HFFc6 (cell line): ENCODE measurements around the gene ANO6. TPM values are rescaled to one million over a fixed set of nuclear protein-coding genes. Genes with fewer than 3 reads are reported as not detected.
"Not testable (repeated sequence)": the region's sequence is repeated elsewhere in the genome, so short reads cannot be mapped to it uniquely, and the experiment has no call there.

ENCODE experiments used
- DNase-seq: peaks from one replicate; pipeline ENCODE4 v3.0.0-alpha.2; 2018
- H3K27ac Mint-ChIP-seq: 2 replicates; pipeline ENCODE4 v1.8.0; 2020; ENCODE audit warnings: mild to moderate bottlenecking, mixed read lengths
- H3K27me3 Mint-ChIP-seq: 2 replicates; pipeline ENCODE4 v1.8.0; 2021; ENCODE audit warnings: mild to moderate bottlenecking, moderate library complexity, mixed read lengths; ENCODE audit not compliant: insufficient read depth
- H3K36me3 Mint-ChIP-seq: 2 replicates; pipeline ENCODE4 v1.8.0; 2021; ENCODE audit warnings: low read depth, mixed read lengths
- H3K4me1 Mint-ChIP-seq: 2 replicates; pipeline ENCODE4 v1.8.0; 2020; ENCODE audit warnings: low read depth, mixed read lengths
- H3K4me3 Mint-ChIP-seq: 2 replicates; pipeline ENCODE4 v1.8.0; 2020; ENCODE audit warnings: mild to moderate bottlenecking, moderate library complexity, mixed read lengths
- H3K9me3 Mint-ChIP-seq: 2 replicates; pipeline ENCODE4 v1.8.0; 2020; ENCODE audit warnings: mild to moderate bottlenecking, mixed read lengths
- CTCF ChIP-seq: fragments of 200-600 bp; sonication (generic); IDR thresholded peaks from 2 replicates; pipeline ENCODE4 v1.5.0; 2021; ENCODE audit warnings: antibody characterized with exemption, mild to moderate bottlenecking
- long read RNA-seq: library from polyadenylated mRNA; unstranded; transcript quantifications from one replicate; pipeline ENCODE4 v2.0.0, GENCODE V29; 2019
- total RNA-seq, 6 experiments: library from RNA; stranded (reverse); fragmentation: NEBNext Ultra II Directional; extraction: Animal tissue kit (Norgen Biotek cat#: 25700); gene quantifications; 2 replicates in 1 of 6; 3 replicates in 5 of 6; pipeline ENCODE4 v1.2.3, GENCODE V29; 2021

Gene ANO6
- total RNA-seq, result 10 to 100 TPM; 44.4 to 58.6 (median 53.3) TPM
- long read RNA-seq, full-length matches to known transcripts, result 4 of 26 reads
- long read RNA-seq, partial matches to known transcripts, result 7 of 26 reads
- long read RNA-seq, other reads (novel, unspliced or antisense), result 15 of 26 reads

GRCh38 chr12:45215419-45216229 is at the start of gene ANO6:
ANO6 (plus strand) TSS chr12:45216095; CDS start chr12:45216322, 227 bp downstream.
- DNase-seq, result peak; percentile 88
- Mint-ChIP-seq H3K27me3 (peaks cover 2% of the 10 kb centered on the region), H3K4me3 (peak within 1 kb of the TSS; percentile 92), H3K27ac (peak within 1 kb of the TSS; percentile 98), H3K4me1 (peaks cover 52% of the 10 kb centered on the region), H3K9me3 (no peaks in the 10 kb centered on the region), H3K36me3 (peaks cover 6% of the 10 kb centered on the region)
- peak; percentile 67 for TF ChIP-seq CTCF

GRCh38 chr12:45168976-45169375 is 46.9 kb upstream of the ANO6 start:
- no peak overlapping the region for H3K4me3 Mint-ChIP-seq
- no peak for TF ChIP-seq CTCF
- H3K27ac Mint-ChIP-seq, result no peak overlapping the region
- H3K9me3 Mint-ChIP-seq, result no peaks in the 10 kb centered on the region
- no peaks in the 10 kb centered on the region for H3K36me3 Mint-ChIP-seq
- no peak for DNase-seq
- peaks cover 10% of the 10 kb centered on the region for H3K4me1 Mint-ChIP-seq
- peaks cover 5% of the 10 kb centered on the region for H3K27me3 Mint-ChIP-seq

DNA sequence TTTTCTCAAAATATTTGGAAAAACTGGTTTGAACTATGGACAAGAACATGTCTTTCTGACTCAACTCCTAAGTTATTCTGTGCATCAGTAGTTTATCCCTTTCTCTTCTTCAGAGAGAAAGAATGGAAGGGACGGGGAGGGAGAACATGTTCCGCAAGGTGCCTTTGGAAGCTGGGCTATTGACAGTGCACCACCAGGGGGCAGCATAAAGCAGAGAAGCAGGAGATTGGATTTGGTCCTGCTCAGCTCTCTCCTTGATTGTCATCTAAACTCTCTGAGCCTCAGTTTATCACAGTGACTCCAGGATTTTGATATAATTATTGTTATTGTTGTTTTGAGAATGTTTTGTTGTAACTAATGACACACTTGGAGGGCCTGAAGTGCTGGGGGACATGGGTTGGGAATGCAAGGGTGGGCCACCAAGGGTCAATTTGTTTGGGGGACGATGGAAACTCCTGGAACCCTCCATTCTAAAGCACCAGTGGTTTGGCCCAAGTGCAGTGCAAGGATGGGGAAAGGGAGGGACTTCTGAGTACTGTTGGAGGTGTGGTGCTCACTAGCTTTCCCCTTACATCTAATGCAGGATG is 45.3 kb upstream of the ANO6 start:
- Mint-ChIP-seq H3K27ac (no peak overlapping the region), H3K4me1 (peaks cover 10% of the 10 kb centered on the region), H3K4me3 (no peak overlapping the region; the same call in 1 of the 2 replicates), H3K27me3 (peaks cover 5% of the 10 kb centered on the region), H3K36me3 (no peaks in the 10 kb centered on the region), H3K9me3 (no peaks in the 10 kb centered on the region)
- peak; percentile 98 for TF ChIP-seq CTCF
- peak; percentile 65 for DNase-seq

DNA sequence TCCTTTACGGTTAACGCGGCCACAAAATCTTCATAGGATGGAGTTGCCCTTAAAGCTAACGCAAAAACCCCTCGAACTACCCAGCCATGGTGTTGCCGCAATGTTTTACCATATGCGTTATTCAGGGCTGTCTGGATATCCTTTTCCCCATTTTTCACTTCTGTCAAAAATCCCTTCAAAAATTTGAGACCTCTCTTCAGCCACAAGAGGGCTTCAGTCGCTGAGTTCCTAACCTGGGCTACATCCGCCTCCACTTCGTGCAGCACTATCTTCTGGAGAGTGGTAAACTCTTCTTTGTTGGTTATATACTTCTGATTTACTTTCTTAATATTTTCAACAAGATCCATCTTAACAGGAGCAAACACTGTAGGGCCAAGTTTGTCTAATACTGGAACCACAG is 42.6 kb upstream of the ANO6 start:
- not testable (repeated sequence) for H3K27me3 Mint-ChIP-seq, DNase-seq, H3K27ac Mint-ChIP-seq, H3K4me1 Mint-ChIP-seq, H3K9me3 Mint-ChIP-seq, H3K4me3 Mint-ChIP-seq
- TF ChIP-seq CTCF, result peak; percentile 72
- peaks cover 20% of the 10 kb centered on the region for H3K36me3 Mint-ChIP-seq

DNA sequence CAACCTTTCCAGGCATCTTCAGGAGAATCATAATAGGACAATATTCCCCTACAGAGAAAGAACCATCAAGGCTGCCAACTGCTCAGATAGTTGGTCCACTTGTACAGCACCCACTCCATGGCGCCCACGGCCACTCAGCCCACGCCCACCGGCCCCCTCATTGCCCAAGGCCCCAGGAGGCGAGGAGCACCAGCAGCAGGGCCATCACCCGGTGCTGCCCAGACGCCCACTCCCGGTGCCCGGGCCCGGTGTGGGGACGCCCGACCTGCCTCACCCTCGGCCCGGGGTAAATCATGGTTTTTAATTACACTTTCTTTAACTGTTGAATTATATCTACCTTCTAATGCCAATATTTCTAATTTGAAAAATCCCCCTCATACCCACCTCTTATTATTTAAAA is 41.3 kb upstream of the ANO6 start:
- no peak for TF ChIP-seq CTCF
- peaks cover 30% of the 10 kb centered on the region for H3K36me3 Mint-ChIP-seq

More for the DNA sequence above, 41.3 kb upstream of the ANO6 start:
- H3K9me3 Mint-ChIP-seq, result peaks cover 19% of the 10 kb centered on the region
- H3K27ac Mint-ChIP-seq, result no peak overlapping the region
- H3K27me3 Mint-ChIP-seq, result peaks cover 4% of the 10 kb centered on the region; the same call in 1 of the 2 replicates
- no peak for DNase-seq
- no peak overlapping the region for H3K4me3 Mint-ChIP-seq
- peaks cover 6% of the 10 kb centered on the region; the same call in 1 of the 2 replicates for H3K4me1 Mint-ChIP-seq
